DOHH2 (cell line): ENCODE results near the gene ATP2C1.

Source experiments
- EZH2phosphoT487 ChIP-seq: fragments of 200-600 bp; sonication (generic); IDR thresholded peaks from 2 replicates; pipeline ENCODE4 v1.6.1; 2017; ENCODE audit warnings: borderline replicate concordance, mild to moderate bottlenecking, antibody characterized with exemption, low read length, moderate library complexity, mixed read lengths
- TF ChIP-seq, protein P1 (sequence below): fragments of 200-600 bp; sonication (generic); IDR thresholded peaks from one replicate; pipeline ENCODE4 v1.5.1; 2014; ENCODE audit warnings: antibody characterized with exemption, mild to moderate bottlenecking, low read depth, low read length; ENCODE audit not compliant: poor library complexity, severe bottlenecking

DNA sequence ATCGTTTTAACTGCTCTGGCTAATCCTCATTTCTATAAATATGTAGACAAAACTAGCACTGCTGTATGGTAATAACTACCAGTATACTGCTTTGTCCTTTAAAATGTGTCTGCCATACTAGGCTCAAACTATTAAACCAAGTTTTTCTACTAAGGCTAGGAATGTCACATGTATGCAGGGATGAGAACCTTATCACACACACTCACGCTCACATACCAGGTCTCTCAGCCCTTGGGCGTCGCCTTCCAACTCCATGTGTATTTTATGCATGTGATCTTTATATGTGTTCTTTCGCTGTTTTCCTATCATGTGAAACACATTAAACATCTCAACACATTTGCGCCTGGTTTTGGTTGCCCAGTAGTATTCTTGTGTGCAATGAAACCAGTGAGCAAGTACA lies 32.6 kb downstream of the ATP2C1 start:
- TF ChIP-seq, protein P1, sequence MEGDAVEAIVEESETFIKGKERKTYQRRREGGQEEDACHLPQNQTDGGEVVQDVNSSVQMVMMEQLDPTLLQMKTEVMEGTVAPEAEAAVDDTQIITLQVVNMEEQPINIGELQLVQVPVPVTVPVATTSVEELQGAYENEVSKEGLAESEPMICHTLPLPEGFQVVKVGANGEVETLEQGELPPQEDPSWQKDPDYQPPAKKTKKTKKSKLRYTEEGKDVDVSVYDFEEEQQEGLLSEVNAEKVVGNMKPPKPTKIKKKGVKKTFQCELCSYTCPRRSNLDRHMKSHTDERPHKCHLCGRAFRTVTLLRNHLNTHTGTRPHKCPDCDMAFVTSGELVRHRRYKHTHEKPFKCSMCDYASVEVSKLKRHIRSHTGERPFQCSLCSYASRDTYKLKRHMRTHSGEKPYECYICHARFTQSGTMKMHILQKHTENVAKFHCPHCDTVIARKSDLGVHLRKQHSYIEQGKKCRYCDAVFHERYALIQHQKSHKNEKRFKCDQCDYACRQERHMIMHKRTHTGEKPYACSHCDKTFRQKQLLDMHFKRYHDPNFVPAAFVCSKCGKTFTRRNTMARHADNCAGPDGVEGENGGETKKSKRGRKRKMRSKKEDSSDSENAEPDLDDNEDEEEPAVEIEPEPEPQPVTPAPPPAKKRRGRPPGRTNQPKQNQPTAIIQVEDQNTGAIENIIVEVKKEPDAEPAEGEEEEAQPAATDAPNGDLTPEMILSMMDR: no peak
- TF ChIP-seq EZH2phosphoT487: no peak
